GM12878 (cell line): ENCODE data around the gene CCNY. TPM values are rescaled to one million over a fixed set of nuclear protein-coding genes. Genes with fewer than 3 reads are reported as not detected.

Experiments
- ATAC-seq: fragments of 200-7000 bp; cut with Tn5 transposase; 3 replicates; pipeline ENCODE4 v1.9.1; 2020; ENCODE audit warnings: mild to moderate bottlenecking, moderate library complexity
- BruUV-seq: library from RNA; stranded (reverse); fragments of 400-500 nt; replicated peaks from 2 replicates; lab custom pipeline; 2021; lab: Mats Ljungman, UMichigan
- CTCF ChIA-PET: fragments of 300-600 bp; sonication (Branson Sonifier 250); formaldehyde crosslinking; extraction: SDS; loops from one replicate; lab custom pipeline; 2021; ENCODE audit warnings: inconsistent platforms; lab: Yijun Ruan, JAX
- POLR2A ChIA-PET: fragments of 350-600 bp; formaldehyde crosslinking; extraction: SDS; loops from one replicate; lab custom pipeline; 2021; ENCODE audit warnings: inconsistent platforms; lab: Charles Lee
- RAD21 ChIA-PET: fragments of 300-600 bp; sonication (Branson Sonifier 250); formaldehyde crosslinking; loops from one replicate; lab custom pipeline; 2023; ENCODE audit warnings: antibody characterized with exemption; ENCODE audit not compliant: unreplicated experiment; lab: Charles Lee
- SMC1A ChIA-PET: fragments of 300-600 bp; sonication (Branson Sonifier 250); formaldehyde crosslinking; loops from one replicate; lab custom pipeline; 2023; ENCODE audit not compliant: unreplicated experiment, uncharacterized antibody; lab: Charles Lee
- DNase-seq: peaks from one replicate; pipeline ENCODE4 v3.0.0-alpha.2; 2011; ENCODE audit warnings: low read depth, low spot score
- FAIRE-seq: peaks from 3 replicates; lab custom pipeline; 2011; peaks lifted over from hg19 to GRCh38; lab: Jason Lieb, UNC
- H2AFZ ChIP-seq: 2 replicates; pipeline ENCODE4 v1.6.0; 2011; ENCODE audit warnings: low read depth, low read length, control low read depth; ENCODE audit not compliant: control insufficient read depth
- H3K27ac ChIP-seq: 2 replicates; pipeline ENCODE4 v1.5.1; 2011; ENCODE audit warnings: control low read depth; ENCODE audit not compliant: control insufficient read depth, insufficient read depth
- H3K27me3 ChIP-seq, 2 experiments: replicated peaks in 1 of 2; 2 replicates each; pipeline versions ENCODE4 v1.6.0 to v1.6.1; 2011; ENCODE audit warnings: low read length in 1 of 2; ENCODE audit not compliant: control insufficient read depth in 2 of 2, insufficient read depth in 2 of 2
- H3K36me3 ChIP-seq, 2 experiments: 2 replicates each; pipeline ENCODE4 v1.5.1; 2011; ENCODE audit warnings: low read length in 1 of 2; ENCODE audit not compliant: control insufficient read depth in 2 of 2, insufficient read depth in 2 of 2
- H3K4me1 ChIP-seq: 2 replicates; pipeline ENCODE4 v1.6.1; 2011; ENCODE audit warnings: mild to moderate bottlenecking, low read length, moderate library complexity, mixed read lengths; ENCODE audit not compliant: control insufficient read depth, insufficient read depth
- H3K4me2 ChIP-seq: 2 replicates; pipeline ENCODE4 v1.6.0; 2011; ENCODE audit warnings: control low read depth; ENCODE audit not compliant: control insufficient read depth, insufficient read depth
- H3K4me3 ChIP-seq: fragments of 200-600 bp; sonication (generic); 2 replicates; pipeline ENCODE4 v1.5.1; 2016
- H3K79me2 ChIP-seq: 2 replicates; pipeline ENCODE4 v1.6.0; 2011; ENCODE audit warnings: low read length; ENCODE audit not compliant: control insufficient read depth, insufficient read depth
- H3K9ac ChIP-seq: 2 replicates; pipeline ENCODE4 v1.8.0; 2011; ENCODE audit warnings: low read length, control low read depth, mixed read lengths; ENCODE audit not compliant: control insufficient read depth, insufficient read depth
- H3K9me3 ChIP-seq: replicated peaks from 3 replicates; pipeline ENCODE4 v1.5.1; 2011; ENCODE audit warnings: mild to moderate bottlenecking, low read length; ENCODE audit not compliant: control insufficient read depth, insufficient read depth
- H4K20me1 ChIP-seq: 2 replicates; pipeline ENCODE4 v1.6.0; 2011; ENCODE audit not compliant: control insufficient read depth, insufficient read depth
- ATF2 ChIP-seq: IDR thresholded peaks from 2 replicates; pipeline ENCODE4 v1.6.1; 2012; ENCODE audit warnings: low read length, inconsistent platforms
- CBX3 ChIP-seq: fragments of 200-600 bp; sonication (generic); IDR thresholded peaks from 2 replicates; pipeline ENCODE4 v1.6.1; 2016; ENCODE audit warnings: low read depth, borderline replicate concordance
- FOS ChIP-seq: IDR thresholded peaks from 3 replicates; pipeline ENCODE4 v1.6.1; 2011; ENCODE audit warnings: borderline replicate concordance; ENCODE audit not compliant: insufficient read length; ENCODE audit errors: extremely low read depth
- GATAD2B ChIP-seq: fragments of 450-650 bp; conservative IDR thresholded peaks from 2 replicates; pipeline ENCODE4 v1.6.1; 2017; ENCODE audit warnings: low read depth, mild to moderate bottlenecking, moderate library complexity
- IRF5 ChIP-seq: fragments of 450-650 bp; IDR thresholded peaks from 2 replicates; pipeline ENCODE4 v1.6.1; 2017; ENCODE audit warnings: borderline replicate concordance
- MEF2B ChIP-seq: fragments of 450-650 bp; IDR thresholded peaks from 2 replicates; pipeline ENCODE4 v1.6.1; 2018; ENCODE audit warnings: mild to moderate bottlenecking, moderate library complexity; ENCODE audit not compliant: partially characterized antibody, poor library complexity, severe bottlenecking
- PRDM15 ChIP-seq: fragments of 450-650 bp; formaldehyde crosslinking; IDR thresholded peaks from 2 replicates; pipeline ENCODE4 v1.4.0; 2020; ENCODE audit warnings: mild to moderate bottlenecking, moderate library complexity
- RCOR1 ChIP-seq: conservative IDR thresholded peaks from 2 replicates; pipeline ENCODE4 v1.6.1; 2012; ENCODE audit warnings: low read depth, low read length, improper control_type of control experiment
- SMAD5 ChIP-seq: IDR thresholded peaks from 2 replicates; pipeline ENCODE4 v1.6.1; 2016; ENCODE audit warnings: antibody characterized with exemption, low read depth
- WRNIP1 ChIP-seq: IDR thresholded peaks from 2 replicates; pipeline ENCODE4 v1.6.1; 2011; ENCODE audit warnings: low read depth, low read length, improper control_type of control experiment, borderline replicate concordance
- ZZZ3 ChIP-seq: IDR thresholded peaks from 2 replicates; pipeline ENCODE4 v1.6.1; 2011; ENCODE audit warnings: low read depth; ENCODE audit not compliant: control insufficient read depth, insufficient read length
- WGBS: methylation state at CpG from one replicate; pipeline ENCODE4 v1.1.6; 2016; ENCODE audit warnings: low lambda C conversion rate; ENCODE audit not compliant: insufficient replicate concordance, insufficient coverage; ENCODE audit errors: missing lambda C conversion rate; 5-methylcytosine and 5-hydroxymethylcytosine counted together
- in situ Hi-C: fragments of 300-500 bp; cut with MboI; formaldehyde crosslinking; loops from 9 replicates; pipeline ENCODE4 v1.14.3; 2018; ENCODE audit warnings: mixed read lengths
- intact Hi-C: fragments of 100-400 bp; cut with micrococcal nuclease; formaldehyde crosslinking; loops from one replicate; pipeline ENCODE4 v1.14.2; 2022; ENCODE audit not compliant: unreplicated experiment
- polyA plus RNA-seq, 11 experiments: library from polyadenylated mRNA; depleted of rRNA in 4 of 11; unstranded in 6 of 11; stranded (reverse) in 5 of 11; fragments of >200 nt; fragmentation: Nextera tagmentation in 4 of 11; fragmentation: Illumina TruSeq in 1 of 11; extraction: Ambion mirVana in 4 of 11; extraction: Trizol in 1 of 11; gene quantifications; 1 replicate in 1 of 11; 2 replicates in 10 of 11; pipeline versions ENCODE4 v1.2.1 to v1.2.3, GENCODE V29; 2011 to 2016; ENCODE audit warnings: inconsistent platforms in 2 of 11, missing spikeins in 2 of 11, low read depth in 1 of 11
- total RNA-seq, 4 experiments: library from RNA; depleted of rRNA in 3 of 4; stranded (reverse); fragments of >200 nt in 3 of 4; fragmentation: Illumina TruSeq in 1 of 4; extraction: Trizol in 1 of 4; gene quantifications; 2 replicates each; pipeline versions ENCODE4 v1.2.1 to v1.2.3, GENCODE V29; 2013 to 2021
- TF ChIP-seq, protein P1 (sequence below): IDR thresholded peaks from 2 replicates; pipeline ENCODE4 v1.6.1; 2012; ENCODE audit warnings: low read depth, low read length, improper control_type of control experiment

Gene CCNY
- total and polyA plus RNA-seq, 10 of the 15 experiments (the other 5 are each of a cell fraction or from before 2014, with no cell fraction given), result 3.6 to 50.0 (median 26.1) TPM

DNA sequence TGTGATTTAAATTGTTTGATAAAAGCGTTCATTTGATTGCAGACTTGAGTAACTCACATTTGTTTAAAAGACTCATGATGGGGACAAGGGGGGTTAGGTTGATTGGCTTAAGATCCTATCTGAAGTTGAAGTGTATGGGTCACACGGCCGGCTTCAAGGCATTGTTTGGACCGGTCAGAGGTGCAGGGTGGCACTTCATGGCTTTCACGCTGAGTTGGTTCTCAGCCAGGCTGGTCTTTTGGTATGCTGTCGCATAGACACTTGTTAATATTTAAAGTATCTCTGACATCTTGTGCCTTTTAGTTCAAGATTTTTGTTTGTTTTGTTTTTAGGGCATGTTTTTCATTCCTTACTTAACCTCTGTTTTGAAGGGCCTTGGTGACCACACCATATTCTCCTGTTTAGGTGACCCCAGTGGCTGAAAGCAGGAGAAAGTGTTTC, 58.1 kb downstream of the CCNY start:
- Histone ChIP-seq H3K4me3 (no peak overlapping the region), H3K4me2 (no peak overlapping the region), H3K27ac (no peak overlapping the region), H3K9me3 (peaks cover 3% of the 10 kb centered on the region; the same call in 2 of the 3 replicates), H2AFZ (no peak overlapping the region), H3K4me1 (no peaks in the 10 kb centered on the region), H3K9ac (no peak overlapping the region), H4K20me1 (0 out of 2 replicates have a peak, but pooled peaks cover 7% of the 10 kb centered on the region), H3K27me3 (no peaks in the 10 kb centered on the region), H3K36me3 (no peaks in the 10 kb centered on the region; a peak in 1 of 4 replicates), H3K79me2 (peaks cover 6% of the 10 kb centered on the region)
- FAIRE-seq (no peak), ATAC-seq (no peak), DNase-seq (no peak)
- in situ Hi-C loops (no loop called here), intact Hi-C loops (no loop called here)
- TF ChIP-seq RCOR1, result no peak
- TF ChIP-seq WRNIP1, result no peak
- TF ChIP-seq CBX3, result no peak
- no peak for TF ChIP-seq PRDM15
- no peak for TF ChIP-seq ATF2
- no peak for TF ChIP-seq FOS
- TF ChIP-seq IRF5, result no peak
- TF ChIP-seq, protein P1, sequence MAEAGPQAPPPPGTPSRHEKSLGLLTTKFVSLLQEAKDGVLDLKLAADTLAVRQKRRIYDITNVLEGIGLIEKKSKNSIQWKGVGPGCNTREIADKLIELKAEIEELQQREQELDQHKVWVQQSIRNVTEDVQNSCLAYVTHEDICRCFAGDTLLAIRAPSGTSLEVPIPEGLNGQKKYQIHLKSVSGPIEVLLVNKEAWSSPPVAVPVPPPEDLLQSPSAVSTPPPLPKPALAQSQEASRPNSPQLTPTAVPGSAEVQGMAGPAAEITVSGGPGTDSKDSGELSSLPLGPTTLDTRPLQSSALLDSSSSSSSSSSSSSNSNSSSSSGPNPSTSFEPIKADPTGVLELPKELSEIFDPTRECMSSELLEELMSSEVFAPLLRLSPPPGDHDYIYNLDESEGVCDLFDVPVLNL, result no peak
- no peak for TF ChIP-seq ZZZ3
- no peak for TF ChIP-seq SMAD5
- TF ChIP-seq MEF2B, result no peak
- no peak for TF ChIP-seq GATAD2B
- ChIA-PET POLR2A (no interaction called here), SMC1A (interaction anchor here (1.2 kb wide), 1 partner anchor 16 kb away, joined by 4 read pairs; no protein-coding TSS in a partner anchor), RAD21 (no interaction called here), CTCF (no interaction called here)
- no TSS peak for BruUV-seq
- WGBS, result 98% methylated on average over 6 of the region's 6 CpGs
